HepG2 (cell line): ENCODE measurements around the gene GCG. TPM values are rescaled to one million over a fixed set of nuclear protein-coding genes. Genes with fewer than 3 reads are reported as not detected.

Experiments used
- BRD4 ChIP-seq: sonication (generic); formaldehyde crosslinking; IDR thresholded peaks from 2 replicates; pipeline ENCODE4 v1.4.0; 2020; ENCODE audit warnings: missing genetic modification reagents
- CC2D1A ChIP-seq: sonication (generic); formaldehyde crosslinking; IDR thresholded peaks from 2 replicates; pipeline ENCODE4 v1.8.1; 2023; ENCODE audit warnings: mild to moderate bottlenecking, missing genetic modification reagents
- EZH2 ChIP-seq: conservative IDR thresholded peaks from 2 replicates; pipeline ENCODE4 v1.6.1; 2012; ENCODE audit warnings: mild to moderate bottlenecking, low read depth, low read length, moderate library complexity
- FOXK2 ChIP-seq: fragments of 450-650 bp; IDR thresholded peaks from 2 replicates; pipeline ENCODE4 v1.6.1; 2016
- GTF2F1 ChIP-seq: fragments of 150-350 bp; IDR thresholded peaks from 2 replicates; pipeline ENCODE4 v1.6.1; 2014; ENCODE audit warnings: low read length
- NFIB ChIP-seq: sonication (generic); formaldehyde crosslinking; IDR thresholded peaks from 2 replicates; pipeline ENCODE4 v1.9.0; 2021; ENCODE audit warnings: missing genetic modification reagents, mild to moderate bottlenecking, borderline replicate concordance
- NR2F2 ChIP-seq: IDR thresholded peaks from 2 replicates; pipeline ENCODE4 v1.6.1; 2012; ENCODE audit warnings: low read depth, inconsistent platforms, borderline replicate concordance
- ONECUT2 ChIP-seq: sonication (generic); formaldehyde crosslinking; IDR thresholded peaks from 2 replicates; pipeline ENCODE4 v1.4.0; 2020; ENCODE audit warnings: missing genetic modification reagents
- PHF20 ChIP-seq: sonication (generic); formaldehyde crosslinking; IDR thresholded peaks from 2 replicates; pipeline ENCODE4 v1.5.0; 2020; ENCODE audit warnings: mild to moderate bottlenecking, missing genetic modification reagents
- PRMT3 ChIP-seq: sonication (generic); formaldehyde crosslinking; IDR thresholded peaks from 2 replicates; pipeline ENCODE4 v1.8.1; 2022; ENCODE audit warnings: low read depth, mild to moderate bottlenecking, moderate library complexity, missing genetic modification reagents, borderline replicate concordance
- RBM22 ChIP-seq: fragments of 200-400 bp; formaldehyde crosslinking; optimal IDR thresholded peaks from 2 replicates; pipeline ENCODE3; 2017; ENCODE audit warnings: mild to moderate bottlenecking, low read length, moderate library complexity
- SIX4 ChIP-seq: sonication (generic); formaldehyde crosslinking; IDR thresholded peaks from 2 replicates; pipeline ENCODE4 v1.4.0; 2020; ENCODE audit warnings: missing genetic modification reagents
- SMARCC2 ChIP-seq: fragments of 450-650 bp; IDR thresholded peaks from 2 replicates; pipeline ENCODE4 v1.6.1; 2017; ENCODE audit warnings: antibody characterized with exemption, mild to moderate bottlenecking
- TCF12 ChIP-seq, 2 experiments: fragments of 450-650 bp in 1 of 2; sonication (generic) in 1 of 2; formaldehyde crosslinking in 1 of 2; IDR thresholded peaks; 2 replicates each; pipeline versions ENCODE4 v1.6.1 to v1.8.0; 2017 to 2022; ENCODE audit warnings: antibody characterized with exemption in 1 of 2, mild to moderate bottlenecking in 1 of 2, missing genetic modification reagents in 1 of 2, moderate library complexity in 1 of 2
- TEAD2 ChIP-seq: sonication (generic); formaldehyde crosslinking; IDR thresholded peaks from 2 replicates; pipeline ENCODE4 v1.9.0; 2021; ENCODE audit warnings: missing genetic modification reagents
- ZFP36L2 ChIP-seq: sonication (generic); formaldehyde crosslinking; IDR thresholded peaks from 2 replicates; pipeline ENCODE4 v1.4.0; 2020; ENCODE audit warnings: missing genetic modification reagents
- ZNF143 ChIP-seq: sonication (generic); formaldehyde crosslinking; IDR thresholded peaks from 2 replicates; pipeline ENCODE4 v1.4.0; 2020; ENCODE audit warnings: missing genetic modification reagents
- ZNF180 ChIP-seq: sonication (generic); formaldehyde crosslinking; IDR thresholded peaks from 2 replicates; pipeline ENCODE4 v1.4.0; 2020; ENCODE audit warnings: low read depth, missing genetic modification reagents, borderline replicate concordance
- ZNF24 ChIP-seq: fragments of 450-650 bp; IDR thresholded peaks from 2 replicates; pipeline ENCODE4 v1.6.1; 2017; ENCODE audit warnings: antibody characterized with exemption, mild to moderate bottlenecking
- ZNF451 ChIP-seq: sonication (generic); formaldehyde crosslinking; IDR thresholded peaks from 2 replicates; pipeline ENCODE4 v1.5.0; 2020; ENCODE audit warnings: mild to moderate bottlenecking, missing genetic modification reagents
- ZNF570 ChIP-seq: sonication (generic); formaldehyde crosslinking; IDR thresholded peaks from 2 replicates; pipeline ENCODE4 v1.4.0; 2020; ENCODE audit warnings: mild to moderate bottlenecking, missing genetic modification reagents, borderline replicate concordance
- ZNF619 ChIP-seq: sonication (generic); formaldehyde crosslinking; IDR thresholded peaks from 2 replicates; pipeline ENCODE4 v1.4.0; 2020; ENCODE audit warnings: mild to moderate bottlenecking, missing genetic modification reagents
- polyA plus RNA-seq, 8 experiments: library from polyadenylated mRNA; depleted of rRNA in 3 of 8; stranded (reverse) in 7 of 8; unstranded in 1 of 8; fragments of >200 nt; fragmentation: Illumina TruSeq in 4 of 8; extraction: Trizol in 4 of 8; gene quantifications; 2 replicates each; pipeline versions ENCODE4 v1.2.1 to v1.2.3, GENCODE V29; 2011 to 2016; ENCODE audit warnings: low read depth in 4 of 8, missing spikeins in 1 of 8, mixed read lengths in 1 of 8; ENCODE audit not compliant: insufficient read depth in 1 of 8
- total RNA-seq, 5 experiments: library from RNA; depleted of rRNA; stranded (reverse); fragments of >200 nt; fragmentation: Illumina TruSeq; extraction: Trizol; gene quantifications; 2 replicates each; pipeline ENCODE4 v1.2.3, GENCODE V29; 2016; ENCODE audit warnings: low read depth in 1 of 5
- TF ChIP-seq, protein P1 (sequence below): sonication (generic); formaldehyde crosslinking; IDR thresholded peaks from 2 replicates; pipeline ENCODE4 v1.8.0; 2022; ENCODE audit warnings: low read depth, missing genetic modification reagents
- TF ChIP-seq, protein P2 (sequence below): IDR thresholded peaks from 2 replicates; pipeline ENCODE4 v1.6.1; 2016; ENCODE audit warnings: low read depth, control low read depth
- TF ChIP-seq, protein P3 (sequence below): IDR thresholded peaks from 2 replicates; pipeline ENCODE4 v1.4.0; 2020; ENCODE audit warnings: mild to moderate bottlenecking, missing genetic modification reagents

GCG gene
- total and polyA plus RNA-seq, 2 of the 13 experiments (the other 11 are each of a cell fraction or from before 2014, with no cell fraction given), result not detected

DNA sequence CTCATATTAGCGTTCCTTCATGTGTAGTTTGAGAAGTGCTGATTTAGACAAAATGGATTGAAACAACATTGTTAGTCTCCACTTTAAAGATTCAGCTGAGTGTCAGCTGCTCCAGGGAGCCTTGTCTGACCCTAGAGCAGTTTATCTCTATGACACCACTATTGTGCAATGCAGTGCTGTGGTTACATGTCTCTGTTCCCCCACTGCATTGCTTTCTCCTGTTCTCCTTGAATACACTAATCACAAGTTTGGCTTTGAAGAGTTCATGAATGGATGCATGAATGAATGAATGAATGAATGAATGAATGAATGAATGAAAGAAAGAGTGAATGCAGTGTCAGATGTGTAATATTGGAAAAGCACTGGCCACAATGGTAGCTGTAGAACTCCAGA, 38.3 kb downstream of the GCG start (continued):
- TF ChIP-seq GTF2F1, result no peak
- no peak for TF ChIP-seq TCF12 (IDR thresholded peaks at IDR 0.05)
- no peak for TF ChIP-seq TCF12 (CRISPR knock-in tag; IDR thresholded peaks at IDR 0.05)
- no peak for TF ChIP-seq PRMT3 (CRISPR knock-in tag)
- TF ChIP-seq, protein P1, sequence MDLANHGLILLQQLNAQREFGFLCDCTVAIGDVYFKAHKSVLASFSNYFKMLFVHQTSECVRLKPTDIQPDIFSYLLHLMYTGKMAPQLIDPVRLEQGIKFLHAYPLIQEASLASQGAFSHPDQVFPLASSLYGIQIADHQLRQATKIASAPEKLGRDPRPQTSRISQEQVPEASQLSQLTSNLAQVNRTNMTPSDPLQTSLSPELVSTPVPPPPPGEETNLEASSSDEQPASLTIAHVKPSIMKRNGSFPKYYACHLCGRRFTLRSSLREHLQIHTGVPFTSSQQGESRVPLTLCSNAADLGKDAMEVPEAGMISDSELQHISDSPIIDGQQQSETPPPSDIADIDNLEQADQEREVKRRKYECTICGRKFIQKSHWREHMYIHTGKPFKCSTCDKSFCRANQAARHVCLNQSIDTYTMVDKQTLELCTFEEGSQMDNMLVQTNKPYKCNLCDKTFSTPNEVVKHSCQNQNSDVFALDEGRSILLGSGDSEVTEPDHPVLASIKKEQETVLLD (CRISPR knock-in tag), result no peak
- no peak for TF ChIP-seq ZNF180
- TF ChIP-seq RBM22, result no peak
- TF ChIP-seq SIX4 (CRISPR knock-in tag), result peak; percentile 73
- TF ChIP-seq EZH2, result no peak
- TF ChIP-seq, protein P2, sequence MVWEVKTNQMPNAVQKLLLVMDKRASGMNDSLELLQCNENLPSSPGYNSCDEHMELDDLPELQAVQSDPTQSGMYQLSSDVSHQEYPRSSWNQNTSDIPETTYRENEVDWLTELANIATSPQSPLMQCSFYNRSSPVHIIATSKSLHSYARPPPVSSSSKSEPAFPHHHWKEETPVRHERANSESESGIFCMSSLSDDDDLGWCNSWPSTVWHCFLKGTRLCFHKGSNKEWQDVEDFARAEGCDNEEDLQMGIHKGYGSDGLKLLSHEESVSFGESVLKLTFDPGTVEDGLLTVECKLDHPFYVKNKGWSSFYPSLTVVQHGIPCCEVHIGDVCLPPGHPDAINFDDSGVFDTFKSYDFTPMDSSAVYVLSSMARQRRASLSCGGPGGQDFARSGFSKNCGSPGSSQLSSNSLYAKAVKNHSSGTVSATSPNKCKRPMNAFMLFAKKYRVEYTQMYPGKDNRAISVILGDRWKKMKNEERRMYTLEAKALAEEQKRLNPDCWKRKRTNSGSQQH, result no peak
- no peak for TF ChIP-seq FOXK2
- no peak for TF ChIP-seq ZFP36L2 (CRISPR knock-in tag)
- TF ChIP-seq, protein P3, sequence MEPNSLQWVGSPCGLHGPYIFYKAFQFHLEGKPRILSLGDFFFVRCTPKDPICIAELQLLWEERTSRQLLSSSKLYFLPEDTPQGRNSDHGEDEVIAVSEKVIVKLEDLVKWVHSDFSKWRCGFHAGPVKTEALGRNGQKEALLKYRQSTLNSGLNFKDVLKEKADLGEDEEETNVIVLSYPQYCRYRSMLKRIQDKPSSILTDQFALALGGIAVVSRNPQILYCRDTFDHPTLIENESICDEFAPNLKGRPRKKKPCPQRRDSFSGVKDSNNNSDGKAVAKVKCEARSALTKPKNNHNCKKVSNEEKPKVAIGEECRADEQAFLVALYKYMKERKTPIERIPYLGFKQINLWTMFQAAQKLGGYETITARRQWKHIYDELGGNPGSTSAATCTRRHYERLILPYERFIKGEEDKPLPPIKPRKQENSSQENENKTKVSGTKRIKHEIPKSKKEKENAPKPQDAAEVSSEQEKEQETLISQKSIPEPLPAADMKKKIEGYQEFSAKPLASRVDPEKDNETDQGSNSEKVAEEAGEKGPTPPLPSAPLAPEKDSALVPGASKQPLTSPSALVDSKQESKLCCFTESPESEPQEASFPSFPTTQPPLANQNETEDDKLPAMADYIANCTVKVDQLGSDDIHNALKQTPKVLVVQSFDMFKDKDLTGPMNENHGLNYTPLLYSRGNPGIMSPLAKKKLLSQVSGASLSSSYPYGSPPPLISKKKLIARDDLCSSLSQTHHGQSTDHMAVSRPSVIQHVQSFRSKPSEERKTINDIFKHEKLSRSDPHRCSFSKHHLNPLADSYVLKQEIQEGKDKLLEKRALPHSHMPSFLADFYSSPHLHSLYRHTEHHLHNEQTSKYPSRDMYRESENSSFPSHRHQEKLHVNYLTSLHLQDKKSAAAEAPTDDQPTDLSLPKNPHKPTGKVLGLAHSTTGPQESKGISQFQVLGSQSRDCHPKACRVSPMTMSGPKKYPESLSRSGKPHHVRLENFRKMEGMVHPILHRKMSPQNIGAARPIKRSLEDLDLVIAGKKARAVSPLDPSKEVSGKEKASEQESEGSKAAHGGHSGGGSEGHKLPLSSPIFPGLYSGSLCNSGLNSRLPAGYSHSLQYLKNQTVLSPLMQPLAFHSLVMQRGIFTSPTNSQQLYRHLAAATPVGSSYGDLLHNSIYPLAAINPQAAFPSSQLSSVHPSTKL (CRISPR knock-in tag), result peak; percentile 96
- TF ChIP-seq SMARCC2, result no peak
- TF ChIP-seq ZNF451, result no peak
- no peak for TF ChIP-seq BRD4
- TF ChIP-seq TEAD2 (CRISPR knock-in tag), result no peak
- no peak for TF ChIP-seq ONECUT2 (CRISPR knock-in tag)
- no peak for TF ChIP-seq ZNF570 (CRISPR knock-in tag)
- TF ChIP-seq ZNF24, result peak; percentile 96
- no peak for TF ChIP-seq ZNF619
- no peak for TF ChIP-seq ZNF143 (CRISPR knock-in tag)
- TF ChIP-seq NR2F2, result peak; percentile 65; the same call in 1 of the 2 replicates
- no peak for TF ChIP-seq NFIB (CRISPR knock-in tag)
- no peak for TF ChIP-seq CC2D1A (CRISPR knock-in tag)
- no peak for TF ChIP-seq PHF20 (CRISPR knock-in tag)
